ENCODE measurements around the gene TEP1.
"Not testable (repeated sequence)": the region's sequence is repeated elsewhere in the genome, so short reads cannot be mapped to it uniquely, and the experiment has no call there.

The TEP1 gene

DNA sequence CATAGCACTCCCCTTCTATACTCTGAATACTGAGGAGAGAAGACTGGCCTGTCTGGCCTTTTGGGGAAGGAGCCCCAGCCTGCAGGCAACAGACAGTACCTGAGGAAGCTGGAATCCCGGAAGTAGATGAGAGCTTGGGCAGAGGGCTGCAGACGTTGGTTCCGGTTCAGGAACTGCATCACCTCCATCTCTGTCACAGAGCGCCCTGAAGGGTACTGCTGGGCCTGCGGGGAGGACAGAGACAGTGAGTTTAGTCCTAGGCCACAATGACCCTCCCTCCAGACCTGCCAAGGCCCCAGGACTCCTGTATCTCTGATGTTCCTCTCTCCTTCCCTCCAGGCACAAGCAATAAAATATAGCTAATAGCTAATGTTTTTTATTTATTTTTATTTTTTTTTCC lies 28.4 kb downstream of the TEP1 start:
- no peak for DNase-seq

DNA sequence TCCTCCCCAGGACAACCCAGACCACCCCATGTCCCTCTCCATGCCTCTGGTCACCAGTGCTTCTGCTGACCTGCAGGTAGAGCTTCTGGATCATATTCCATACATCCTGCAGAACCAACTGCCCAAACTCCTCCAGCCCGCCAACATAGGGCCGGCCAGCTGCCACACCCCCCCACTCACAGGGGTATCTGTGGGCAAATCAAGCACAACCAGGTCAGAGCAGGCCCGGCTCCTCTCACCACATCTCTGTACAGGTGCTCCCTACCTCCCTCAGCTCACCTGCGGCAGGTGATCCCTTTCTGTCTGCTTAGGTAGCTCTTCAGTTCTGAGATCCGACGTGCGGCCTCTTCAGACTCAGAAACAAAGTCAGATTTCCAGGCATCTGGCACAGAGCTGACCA lies 29.0 kb downstream of the TEP1 start:
- DNase-seq, result no peak

DNA sequence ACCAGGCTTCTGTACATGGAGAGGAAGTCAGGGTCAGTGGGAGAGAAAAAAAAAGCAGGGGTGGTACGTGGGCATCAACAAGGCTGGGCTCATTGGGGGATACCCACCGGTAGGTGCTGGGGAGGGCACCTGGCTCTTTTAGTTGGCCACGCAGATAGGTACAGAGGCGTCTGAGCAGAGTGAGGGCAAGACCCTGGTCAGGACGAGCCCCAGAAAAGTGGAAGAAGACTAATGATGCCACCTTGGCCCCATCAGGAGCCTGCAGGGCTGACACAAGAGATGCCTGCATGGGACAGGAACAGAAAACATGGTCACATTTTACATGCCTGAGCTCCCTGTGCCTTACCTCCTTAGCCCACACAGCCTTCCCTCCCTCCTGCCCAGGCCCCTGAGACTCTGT lies 29.7 kb downstream of the TEP1 start:
- no peak for DNase-seq

DNA sequence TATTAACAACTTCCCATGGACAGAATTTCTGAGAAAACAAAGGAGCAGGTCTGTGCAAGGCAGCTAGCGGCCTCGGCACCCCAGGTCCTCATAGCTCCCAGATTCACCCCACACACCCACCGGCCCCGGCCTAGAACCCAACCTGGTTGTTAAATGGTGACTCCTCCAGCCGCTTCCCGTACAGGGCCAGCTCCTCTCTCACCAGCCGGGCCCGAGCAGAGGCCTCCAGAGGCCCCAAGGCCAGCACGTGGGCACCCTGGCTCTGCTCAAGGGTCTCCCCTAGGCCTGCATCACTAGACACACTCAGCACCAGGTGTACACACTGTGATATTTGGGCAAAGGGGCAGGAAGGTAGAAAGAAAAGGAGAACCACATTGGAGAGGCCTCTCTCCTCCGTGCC lies 30.3 kb downstream of the TEP1 start:
- no peak for DNase-seq

DNA sequence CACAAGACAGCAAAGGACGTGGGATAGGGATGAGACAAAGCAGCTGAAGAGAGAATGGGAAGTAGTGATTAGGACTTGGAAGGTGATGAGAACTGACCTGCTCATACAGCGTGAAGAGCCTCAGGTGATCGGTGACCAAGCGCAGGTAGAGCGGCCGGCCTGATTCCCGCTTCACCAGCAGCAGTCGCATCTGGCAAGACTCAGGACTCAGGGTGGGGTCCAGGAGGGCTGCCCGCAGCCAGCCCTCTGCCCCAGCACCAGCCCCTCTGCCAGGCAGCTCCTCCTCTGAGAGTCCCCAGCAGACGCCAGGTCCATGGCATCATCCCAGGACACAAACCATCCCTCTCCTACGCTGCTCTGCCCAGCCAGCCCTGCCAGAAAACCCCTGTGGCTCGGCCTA lies 30.8 kb downstream of the TEP1 start:
- DNase-seq, result no peak

DNA sequence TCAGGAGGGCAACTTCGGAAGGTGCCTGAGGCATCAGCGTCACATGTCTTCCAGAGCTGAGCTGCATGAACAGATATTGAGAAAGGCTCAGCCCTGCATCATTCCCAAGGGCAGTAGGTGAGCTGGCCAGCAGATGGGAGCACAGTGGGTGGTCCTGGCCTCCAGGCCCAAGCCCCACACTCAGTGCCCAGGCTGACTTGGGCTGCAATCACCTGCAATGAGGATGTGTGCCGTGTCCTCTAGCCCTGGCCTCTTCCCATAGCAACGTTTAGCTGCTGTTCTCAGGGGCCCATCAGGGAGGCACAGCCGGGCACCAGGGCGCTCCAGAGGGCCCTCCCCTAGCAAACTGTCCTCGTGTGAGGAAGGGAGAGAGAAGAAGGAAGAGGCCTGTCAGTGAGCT lies 32.0 kb downstream of the TEP1 start:
- no peak for DNase-seq

DNA sequence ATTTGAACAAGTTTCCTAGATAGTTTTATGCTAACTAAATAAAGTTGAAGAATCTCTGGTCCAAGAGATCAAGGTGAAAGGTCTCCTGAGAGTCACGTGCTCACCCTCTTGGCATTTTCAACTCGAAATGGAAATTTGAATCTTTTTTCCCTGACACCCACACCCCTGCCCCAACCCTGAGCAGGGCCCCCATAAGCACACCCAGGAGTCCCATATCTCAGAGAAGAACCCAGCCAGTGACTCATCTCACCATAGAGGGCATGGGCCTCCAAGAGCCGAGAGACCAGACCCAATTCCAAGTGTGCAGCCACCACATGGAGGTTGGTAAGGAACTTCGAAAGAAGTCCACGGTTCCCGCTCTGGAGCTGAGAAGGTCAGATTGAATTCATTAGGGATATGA lies 32.6 kb downstream of the TEP1 start:
- no peak for DNase-seq

DNA sequence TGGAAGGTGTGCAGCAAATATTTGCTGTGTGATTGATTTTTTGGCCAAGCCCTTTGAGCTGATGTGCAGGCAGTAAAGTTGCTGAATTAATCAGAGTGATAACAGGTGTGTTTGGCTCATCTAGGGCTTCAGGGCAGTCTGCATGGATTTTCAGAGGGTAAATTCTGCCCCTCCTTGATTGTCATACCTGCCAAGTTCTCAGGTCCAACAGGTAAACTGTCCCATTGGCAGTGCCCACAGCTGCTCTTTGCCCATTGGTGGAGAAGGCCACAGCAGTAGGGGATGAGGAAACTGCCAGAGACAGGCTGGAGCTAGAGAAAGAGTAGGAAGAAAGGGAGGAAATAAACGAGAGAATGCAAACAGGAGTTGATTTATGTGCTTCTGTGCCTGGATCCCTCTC lies 33.6 kb downstream of the TEP1 start:
- no peak for DNase-seq

DNA sequence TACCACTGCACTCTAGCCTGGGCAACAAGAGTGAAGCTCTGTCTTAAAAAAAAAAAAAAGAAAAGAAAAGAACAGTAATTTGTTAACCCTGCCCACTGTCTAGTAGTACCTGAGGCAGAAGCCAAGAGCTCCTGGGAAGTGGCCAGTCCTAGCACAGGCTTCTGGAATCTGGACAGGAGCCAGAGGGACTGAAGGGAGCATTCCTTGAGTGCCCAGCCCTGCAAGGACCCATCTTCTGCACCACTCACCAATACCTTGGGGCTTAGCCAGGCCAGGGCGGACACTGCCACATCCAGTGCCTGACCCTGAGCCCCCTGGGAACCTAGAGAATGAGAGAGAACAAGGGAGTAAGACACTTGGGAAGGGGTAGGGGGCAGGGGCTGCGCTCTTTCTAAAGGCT lies 36.1 kb downstream of the TEP1 start:
- DNase-seq, result no peak

DNA sequence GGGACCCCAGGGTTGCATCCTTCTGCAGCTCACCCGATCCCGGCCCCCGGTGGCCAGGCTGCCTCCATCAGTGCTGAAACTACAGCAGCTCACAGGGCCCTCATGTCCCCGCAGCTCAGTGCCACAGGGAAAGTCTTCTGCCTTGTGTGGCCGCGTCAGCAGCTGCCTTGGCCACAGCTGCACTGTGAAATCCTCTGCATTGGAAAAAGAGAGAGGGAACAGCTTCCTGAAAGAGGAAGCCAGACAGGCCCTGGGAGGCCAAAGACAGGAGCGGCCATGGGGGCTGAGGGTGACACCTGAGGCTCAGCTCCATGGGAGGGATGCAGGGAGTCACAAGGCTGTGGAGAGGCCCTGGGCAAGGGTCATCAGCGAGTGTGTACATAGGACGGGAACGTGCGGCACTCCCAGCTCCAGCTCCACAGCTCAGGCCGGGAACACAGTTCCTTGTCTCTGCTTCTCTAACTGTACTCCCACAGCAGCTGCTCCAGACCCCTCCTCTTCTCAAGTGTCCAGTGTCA lies 37.2 kb downstream of the TEP1 start:
- no peak for DNase-seq

DNA sequence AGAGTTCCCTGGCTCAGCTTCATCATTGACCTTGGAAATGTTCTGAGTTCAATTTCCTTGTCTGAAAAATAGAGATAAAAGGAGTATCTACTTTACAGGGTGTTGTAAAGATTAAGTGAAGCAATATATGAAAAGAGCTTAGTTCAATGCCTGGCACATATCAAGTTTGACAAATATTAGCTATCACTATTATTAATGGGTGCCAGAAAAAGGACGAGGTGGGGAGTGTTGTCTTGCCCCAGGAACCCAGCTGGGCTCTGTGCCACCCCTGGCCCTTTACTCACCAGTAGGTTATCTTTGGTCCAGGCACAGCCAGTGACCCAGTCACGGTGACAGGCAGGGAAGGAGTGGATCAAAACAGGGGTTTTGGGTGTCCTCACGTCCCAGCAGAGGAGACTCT lies 37.8 kb downstream of the TEP1 start:
- no peak for DNase-seq

DNA sequence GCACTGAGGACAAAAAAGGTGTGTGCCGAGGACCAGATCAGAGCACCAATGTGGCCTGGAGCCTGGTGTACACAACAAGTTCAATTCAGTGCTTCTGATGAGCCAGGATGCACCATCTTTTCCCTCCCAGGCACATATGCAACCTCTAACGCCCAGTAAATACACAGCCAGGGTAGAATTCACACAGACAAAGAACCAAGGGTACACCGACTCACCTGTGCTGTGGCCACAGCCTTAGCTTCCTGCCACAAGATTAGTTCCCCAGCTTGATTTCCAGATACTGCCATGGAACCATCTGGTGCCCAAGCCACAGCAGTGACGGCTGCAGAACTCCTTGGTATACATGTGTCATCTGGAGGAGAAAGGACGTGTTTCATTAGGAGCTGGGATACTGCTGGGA lies 40.5 kb downstream of the TEP1 start:
- DNase-seq, result no peak

DNA sequence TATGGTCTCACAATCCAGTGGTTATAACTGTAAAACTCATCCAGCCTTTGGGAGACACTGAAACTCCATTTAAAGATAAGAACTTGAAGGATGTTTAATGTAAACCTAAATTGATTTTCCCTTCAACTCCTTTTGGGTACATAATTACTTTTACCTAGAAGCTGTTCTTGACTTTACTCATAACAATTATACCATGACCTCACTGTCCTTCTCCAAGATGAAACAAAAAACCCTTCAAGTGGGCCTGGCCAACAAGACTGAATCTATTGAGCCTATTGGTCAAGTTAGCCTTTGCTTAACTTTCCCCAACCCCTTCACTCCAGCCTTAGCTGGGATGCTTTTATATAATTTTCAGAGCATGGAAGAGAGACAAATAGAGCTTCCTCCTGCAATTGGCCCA lies 47.4 kb downstream of the TEP1 start:
- no peak for DNase-seq

DNA sequence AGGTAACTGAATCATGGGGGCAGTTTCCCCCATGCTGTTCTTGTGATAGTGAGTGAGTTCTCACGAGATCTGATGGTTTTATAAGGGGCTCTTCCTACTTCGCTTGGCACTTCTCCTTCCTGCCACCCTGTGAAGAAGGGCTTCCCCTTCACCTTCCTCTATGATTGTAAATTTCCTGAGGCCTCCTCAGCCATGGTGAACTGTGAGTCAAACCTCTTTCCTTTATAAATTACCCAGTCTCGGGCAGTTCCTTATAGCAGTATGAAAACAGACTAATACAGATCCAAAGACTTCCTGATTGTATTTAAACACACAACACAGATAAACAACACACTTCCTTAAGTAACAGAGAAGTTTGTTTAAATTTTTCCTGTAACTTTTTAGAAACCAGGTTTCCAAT lies 54.8 kb downstream of the TEP1 start:
- not testable (repeated sequence) for DNase-seq

DNA sequence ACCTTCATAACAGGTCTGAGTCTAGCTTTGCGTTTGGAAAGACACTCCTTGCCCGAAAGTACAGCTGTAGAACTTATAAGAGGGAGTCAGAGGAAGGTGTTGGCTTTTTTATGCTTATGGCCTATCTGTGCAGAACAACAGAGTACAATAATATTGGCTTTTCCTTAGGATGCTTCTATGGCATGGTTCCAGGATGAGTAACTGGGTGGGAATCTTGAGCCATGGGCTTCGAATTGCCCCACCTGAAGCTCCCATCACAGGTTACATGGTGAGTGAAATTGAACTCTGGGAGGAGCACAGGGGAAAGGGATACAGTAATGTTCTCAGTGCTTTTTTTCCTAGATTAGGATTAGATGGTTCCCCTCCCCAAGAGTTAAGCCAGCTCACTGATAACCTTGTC lies 56.9 kb downstream of the TEP1 start:
- DNase-seq, result no peak

DNA sequence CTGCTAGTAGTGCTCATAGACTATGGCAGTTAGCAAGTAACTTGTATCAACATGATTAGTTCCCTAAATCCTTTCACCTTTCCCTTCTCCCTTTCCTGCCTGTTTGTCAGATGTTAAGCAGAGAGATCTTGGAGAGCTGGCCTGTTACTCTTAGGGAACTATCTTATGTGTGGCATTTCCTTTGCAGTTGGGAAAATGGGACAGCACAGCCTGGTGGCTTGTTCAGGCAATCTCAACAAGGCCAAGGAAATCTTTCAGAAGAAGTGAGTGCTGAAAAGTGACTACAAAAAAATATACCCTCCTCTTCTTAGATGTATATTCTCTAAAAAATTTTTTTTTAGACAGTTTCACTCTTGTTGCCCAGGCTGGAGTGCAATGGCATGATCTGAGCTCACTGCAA lies 62.4 kb downstream of the TEP1 start:
- DNase-seq, result no peak

DNA sequence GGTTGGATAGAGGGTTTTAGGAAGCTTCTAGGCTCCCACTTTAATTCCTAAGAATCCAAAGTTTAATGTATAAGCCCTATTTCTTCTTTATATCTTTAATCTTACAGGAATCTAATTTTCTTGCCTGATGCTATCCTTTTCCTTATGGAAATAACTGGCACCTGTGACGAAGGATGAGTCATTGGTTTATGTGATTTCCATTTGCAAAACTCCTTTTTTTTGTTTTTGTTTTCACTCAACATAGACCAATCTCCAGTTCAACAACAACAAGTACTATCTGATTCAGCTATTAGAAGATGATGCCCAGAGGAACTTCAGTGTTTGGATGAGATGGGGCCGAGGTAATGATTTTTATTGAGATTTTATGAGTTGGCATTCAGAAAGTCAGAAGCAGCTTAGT lies 63.0 kb downstream of the TEP1 start:
- no peak for DNase-seq

DNA sequence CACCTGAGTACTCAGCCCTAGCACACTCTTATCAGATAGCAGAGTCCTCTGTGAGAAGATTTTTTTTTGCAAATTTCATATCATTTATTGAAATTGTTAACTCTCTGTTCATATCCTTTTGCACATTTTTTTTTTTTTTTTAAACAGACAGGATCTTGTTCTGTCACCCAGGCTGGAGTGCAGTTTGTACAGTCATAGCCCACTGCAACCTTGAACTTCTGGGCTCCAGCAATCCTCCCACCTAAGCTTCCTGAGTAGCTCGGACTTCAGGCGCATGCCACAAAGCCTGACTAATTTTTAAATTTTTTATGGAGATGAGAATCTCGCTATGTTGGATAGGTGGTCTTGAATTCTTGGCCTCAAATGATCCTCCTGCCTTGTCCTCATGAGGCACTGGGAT lies 65.6 kb downstream of the TEP1 start:
- DNase-seq, result no peak

DNA sequence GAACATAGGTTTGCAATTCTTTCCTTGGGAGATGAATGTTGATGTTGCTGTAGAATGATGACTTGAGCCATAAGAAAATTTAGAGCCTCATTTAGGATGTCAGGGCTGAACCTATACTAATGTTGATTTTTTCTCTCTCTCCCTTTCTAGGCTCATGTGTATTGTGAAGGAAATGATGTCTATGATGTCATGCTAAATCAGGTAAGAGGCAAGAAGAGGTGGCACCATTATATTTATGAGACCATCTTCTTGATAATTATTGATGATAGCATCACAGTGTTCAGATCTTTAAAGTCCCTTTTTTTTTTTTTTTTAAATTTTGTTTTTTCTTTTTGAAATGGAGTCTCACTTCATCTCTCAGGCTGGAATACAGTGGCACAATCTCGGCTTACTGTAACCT lies 66.6 kb downstream of the TEP1 start:
- no peak for DNase-seq

DNA sequence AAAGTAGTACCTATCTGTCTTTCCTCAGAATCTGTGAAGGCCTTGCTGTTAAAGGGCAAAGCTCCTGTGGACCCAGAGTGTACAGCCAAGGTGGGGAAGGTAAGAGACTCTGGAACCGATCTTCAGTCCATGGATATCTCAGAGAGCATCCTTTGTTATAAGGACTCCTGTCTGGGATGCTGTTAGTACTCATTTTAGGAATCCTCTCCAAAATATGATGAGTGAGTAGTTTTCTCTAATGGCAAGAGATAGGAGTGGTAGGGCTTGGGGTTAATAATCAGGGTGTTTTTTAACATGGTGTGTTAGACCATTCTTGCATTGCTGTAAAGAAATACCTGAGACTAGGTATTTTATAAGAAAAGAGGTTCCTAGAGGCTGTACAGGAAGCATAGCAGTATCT lies 67.9 kb downstream of the TEP1 start:
- no peak for DNase-seq

DNA sequence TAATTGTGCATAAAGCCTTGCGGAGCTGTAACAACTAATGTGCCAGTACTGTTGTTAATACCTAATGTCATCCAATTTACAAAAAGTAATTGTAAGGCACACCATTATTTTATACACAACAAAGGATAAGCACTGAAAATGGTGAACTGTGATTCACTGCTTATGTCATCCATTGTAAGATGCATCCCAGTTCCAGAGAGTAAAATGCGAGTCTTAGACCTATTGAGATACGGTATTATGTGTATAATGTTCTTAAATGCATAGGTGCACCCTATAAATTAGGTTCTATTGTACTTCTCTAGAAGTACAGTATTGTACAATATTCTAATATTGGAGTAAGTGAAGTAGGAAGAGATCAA lies 69.5 kb downstream of the TEP1 start:
- no peak for DNase-seq

DNA sequence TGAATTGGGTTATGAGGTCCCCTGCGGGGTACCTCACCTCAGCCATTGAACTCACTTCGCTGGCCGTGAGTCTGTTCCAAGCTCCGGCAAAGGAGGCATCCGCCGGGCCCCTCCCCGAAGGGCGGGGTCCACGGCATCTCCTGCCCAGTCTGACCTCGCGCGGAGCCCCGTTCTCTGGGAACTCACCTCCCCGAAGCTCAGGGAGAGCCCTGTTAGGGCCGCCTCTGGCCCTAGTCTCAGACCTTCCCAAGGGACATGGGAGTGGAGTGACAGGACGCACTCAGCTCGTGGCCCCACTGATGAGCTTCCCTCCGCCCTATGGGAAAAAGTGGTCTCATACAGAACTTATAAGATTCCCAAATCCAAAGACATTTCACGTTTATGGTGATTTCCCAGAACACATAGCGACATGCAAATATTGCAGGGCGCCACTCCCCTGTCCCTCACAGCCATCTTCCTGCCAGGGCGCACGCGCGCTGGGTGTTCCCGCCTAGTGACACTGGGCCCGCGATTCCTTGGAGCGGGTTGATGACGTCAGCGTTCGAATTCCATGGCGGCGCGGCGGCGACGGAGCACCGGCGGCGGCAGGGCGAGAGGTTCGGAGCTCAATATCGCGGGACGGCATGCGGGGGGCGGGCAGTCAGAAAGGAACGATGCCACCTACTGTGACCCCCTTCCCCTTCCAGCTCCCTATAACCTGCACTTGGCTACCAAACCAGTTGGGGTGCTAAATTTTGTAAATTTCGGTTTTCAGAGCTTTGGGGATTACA lies 70.0 kb downstream of the TEP1 start, which contains the start of gene PARP2:
PARP2 (plus strand) TSS at position 544 of the 770 bp plus-strand sequence; CDS start at position 551, 7 bp downstream.
- peak; percentile 96 for DNase-seq

DNA sequence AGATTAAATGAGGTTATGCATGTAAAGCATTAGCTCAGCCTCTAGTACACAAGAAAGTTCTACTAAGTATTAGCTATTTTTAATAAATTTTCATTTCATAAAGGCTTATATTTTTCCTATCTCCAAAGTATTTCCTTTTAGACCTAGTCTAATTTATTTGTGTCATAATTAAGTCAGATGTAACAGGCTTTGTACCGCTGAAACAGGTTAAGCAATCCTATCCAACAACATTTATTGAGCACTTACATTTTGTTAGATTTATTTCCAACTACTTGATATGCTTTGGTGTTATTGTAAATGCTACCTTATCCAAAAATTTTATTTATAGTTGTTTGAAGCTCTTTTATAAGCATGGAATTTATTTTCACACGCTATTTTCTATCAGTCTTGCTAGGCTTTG lies 71.7 kb downstream of the TEP1 start:
- DNase-seq, result no peak

DNA sequence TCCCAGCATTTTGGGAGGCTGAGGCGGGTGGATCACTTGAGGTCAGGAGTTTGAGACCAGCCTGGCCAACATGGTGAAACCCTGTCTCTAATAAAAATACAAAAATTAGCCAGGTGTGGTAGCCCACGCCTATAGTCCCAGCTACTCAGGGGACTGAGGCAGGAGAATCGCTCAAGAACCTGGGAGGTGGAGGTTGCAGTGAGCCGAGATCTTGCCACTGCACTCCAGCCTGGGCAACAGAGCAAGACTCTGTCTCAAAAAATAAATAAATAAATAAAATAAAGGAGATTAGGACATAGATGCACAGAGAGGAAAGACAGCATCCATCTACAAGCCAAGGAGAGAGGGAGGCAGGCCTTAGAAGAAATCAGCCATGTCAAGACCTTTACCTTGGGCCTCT lies 72.3 kb downstream of the TEP1 start:
- DNase-seq, result not testable (repeated sequence)

DNA sequence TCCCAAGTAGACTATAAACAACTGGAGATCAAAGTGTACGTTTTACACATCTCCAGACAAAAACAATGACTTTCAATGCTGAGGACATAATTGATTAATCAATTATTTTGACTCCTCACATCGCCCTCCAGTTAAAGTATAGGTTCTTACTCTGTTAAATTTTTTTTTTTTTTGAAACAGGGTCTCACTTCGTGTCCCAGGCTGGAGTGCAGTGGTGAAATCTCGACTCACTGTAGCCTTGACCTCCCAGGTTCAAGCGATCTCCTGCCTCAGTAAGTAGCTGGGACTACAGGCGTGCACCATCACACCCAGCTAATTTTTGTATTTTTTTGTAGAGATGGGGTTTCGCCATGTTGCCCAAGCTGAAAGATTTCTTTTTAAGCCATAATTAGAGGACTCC lies 79.3 kb downstream of the TEP1 start:
- DNase-seq, result no peak
